ENCODE results near the gene TMEM220.

DNA sequence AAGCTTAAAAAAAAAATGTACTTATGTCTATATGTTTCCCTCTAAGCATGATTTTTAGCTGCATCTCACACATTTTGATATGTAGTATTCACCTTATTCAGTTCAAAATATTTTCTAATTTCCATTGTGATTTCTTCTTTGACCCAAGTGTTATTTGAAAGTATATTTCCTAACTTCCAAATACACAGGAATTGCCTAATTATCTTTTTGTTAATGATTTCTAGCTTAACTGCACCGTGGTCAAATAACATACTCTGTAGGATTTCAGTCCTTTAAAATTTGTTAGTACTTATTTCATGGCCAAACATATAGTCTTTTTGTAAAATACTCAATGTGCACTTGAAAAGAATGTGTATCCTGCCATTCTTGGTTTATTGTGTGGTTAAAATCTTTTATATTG lies 11.3 kb downstream of the TMEM220 start:
- TF ChIP-seq SRF (CRISPR knock-in tag; IDR thresholded peaks at IDR 0.05) (no peak), JUNB (CRISPR knock-in tag; conservative IDR thresholded peaks at IDR 0.05) (no peak), MAFK (IDR thresholded peaks at IDR 0.05; ENCODE audit: low read length) (no peak), NR1H2 (CRISPR knock-in tag; IDR thresholded peaks at IDR 0.05) (no peak), PTRF (tag; IDR thresholded peaks at IDR 0.05) (no peak), POLR2A (conservative IDR thresholded peaks at IDR 0.05) (no peak), TEAD1 (CRISPR knock-in tag; IDR thresholded peaks at IDR 0.05) (no peak), ZNF707 (CRISPR knock-in tag; conservative IDR thresholded peaks at IDR 0.05) (no peak), SETDB1 (IDR thresholded peaks at IDR 0.05; ENCODE audit: low read length) (no peak)
- TF ChIP-seq, protein P1, sequence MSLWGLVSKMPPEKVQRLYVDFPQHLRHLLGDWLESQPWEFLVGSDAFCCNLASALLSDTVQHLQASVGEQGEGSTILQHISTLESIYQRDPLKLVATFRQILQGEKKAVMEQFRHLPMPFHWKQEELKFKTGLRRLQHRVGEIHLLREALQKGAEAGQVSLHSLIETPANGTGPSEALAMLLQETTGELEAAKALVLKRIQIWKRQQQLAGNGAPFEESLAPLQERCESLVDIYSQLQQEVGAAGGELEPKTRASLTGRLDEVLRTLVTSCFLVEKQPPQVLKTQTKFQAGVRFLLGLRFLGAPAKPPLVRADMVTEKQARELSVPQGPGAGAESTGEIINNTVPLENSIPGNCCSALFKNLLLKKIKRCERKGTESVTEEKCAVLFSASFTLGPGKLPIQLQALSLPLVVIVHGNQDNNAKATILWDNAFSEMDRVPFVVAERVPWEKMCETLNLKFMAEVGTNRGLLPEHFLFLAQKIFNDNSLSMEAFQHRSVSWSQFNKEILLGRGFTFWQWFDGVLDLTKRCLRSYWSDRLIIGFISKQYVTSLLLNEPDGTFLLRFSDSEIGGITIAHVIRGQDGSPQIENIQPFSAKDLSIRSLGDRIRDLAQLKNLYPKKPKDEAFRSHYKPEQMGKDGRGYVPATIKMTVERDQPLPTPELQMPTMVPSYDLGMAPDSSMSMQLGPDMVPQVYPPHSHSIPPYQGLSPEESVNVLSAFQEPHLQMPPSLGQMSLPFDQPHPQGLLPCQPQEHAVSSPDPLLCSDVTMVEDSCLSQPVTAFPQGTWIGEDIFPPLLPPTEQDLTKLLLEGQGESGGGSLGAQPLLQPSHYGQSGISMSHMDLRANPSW (CRISPR knock-in tag; IDR thresholded peaks at IDR 0.05), result no peak
- TF ChIP-seq, protein P2, sequence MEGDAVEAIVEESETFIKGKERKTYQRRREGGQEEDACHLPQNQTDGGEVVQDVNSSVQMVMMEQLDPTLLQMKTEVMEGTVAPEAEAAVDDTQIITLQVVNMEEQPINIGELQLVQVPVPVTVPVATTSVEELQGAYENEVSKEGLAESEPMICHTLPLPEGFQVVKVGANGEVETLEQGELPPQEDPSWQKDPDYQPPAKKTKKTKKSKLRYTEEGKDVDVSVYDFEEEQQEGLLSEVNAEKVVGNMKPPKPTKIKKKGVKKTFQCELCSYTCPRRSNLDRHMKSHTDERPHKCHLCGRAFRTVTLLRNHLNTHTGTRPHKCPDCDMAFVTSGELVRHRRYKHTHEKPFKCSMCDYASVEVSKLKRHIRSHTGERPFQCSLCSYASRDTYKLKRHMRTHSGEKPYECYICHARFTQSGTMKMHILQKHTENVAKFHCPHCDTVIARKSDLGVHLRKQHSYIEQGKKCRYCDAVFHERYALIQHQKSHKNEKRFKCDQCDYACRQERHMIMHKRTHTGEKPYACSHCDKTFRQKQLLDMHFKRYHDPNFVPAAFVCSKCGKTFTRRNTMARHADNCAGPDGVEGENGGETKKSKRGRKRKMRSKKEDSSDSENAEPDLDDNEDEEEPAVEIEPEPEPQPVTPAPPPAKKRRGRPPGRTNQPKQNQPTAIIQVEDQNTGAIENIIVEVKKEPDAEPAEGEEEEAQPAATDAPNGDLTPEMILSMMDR (IDR thresholded peaks at IDR 0.05 in 2 of 3, conservative IDR thresholded peaks at IDR 0.05 in 1 of 3; ENCODE audit: insufficient read depth in 2 of 3, low read depth in 1 of 3, low read length in 3 of 3), result no peak

Measured in K562 (cell line).